WTC11 (cell line): Measurements from ENCODE around the gene TTLL4.

ENCODE experiments used
- ATF6 ChIP-seq: sonication (generic); formaldehyde crosslinking; IDR thresholded peaks from 2 replicates; pipeline ENCODE4 v1.8.1; 2023; ENCODE audit warnings: mild to moderate bottlenecking, missing genetic modification reagents
- CREB1 ChIP-seq: sonication (generic); formaldehyde crosslinking; IDR thresholded peaks from 2 replicates; pipeline ENCODE4 v1.8.0; 2023; ENCODE audit warnings: mild to moderate bottlenecking, missing genetic modification reagents
- CREM ChIP-seq: sonication (generic); formaldehyde crosslinking; IDR thresholded peaks from 2 replicates; pipeline ENCODE4 v1.8.1; 2022; ENCODE audit warnings: mild to moderate bottlenecking, missing genetic modification reagents, moderate library complexity
- CTCF ChIP-seq: fragments of 200-600 bp; IDR thresholded peaks from 2 replicates; pipeline ENCODE4 v1.8.0; 2022; ENCODE audit warnings: antibody characterized with exemption
- KAT7 ChIP-seq: sonication (generic); formaldehyde crosslinking; IDR thresholded peaks from 2 replicates; pipeline ENCODE4 v1.8.1; 2023; ENCODE audit warnings: missing genetic modification reagents, mild to moderate bottlenecking, borderline replicate concordance
- MAX ChIP-seq: sonication (generic); formaldehyde crosslinking; IDR thresholded peaks from 2 replicates; pipeline ENCODE4 v1.8.0; 2022; ENCODE audit warnings: mild to moderate bottlenecking, missing genetic modification reagents
- NFYB ChIP-seq: sonication (generic); formaldehyde crosslinking; conservative IDR thresholded peaks from 2 replicates; pipeline ENCODE4 v1.8.0; 2022; ENCODE audit warnings: low read depth, missing genetic modification reagents
- TEAD4 ChIP-seq: sonication (generic); formaldehyde crosslinking; IDR thresholded peaks from 2 replicates; pipeline ENCODE4 v1.8.0; 2022; ENCODE audit warnings: mild to moderate bottlenecking, missing genetic modification reagents
- USF1 ChIP-seq: sonication (generic); formaldehyde crosslinking; IDR thresholded peaks from 2 replicates; pipeline ENCODE4 v1.8.0; 2022; ENCODE audit warnings: mild to moderate bottlenecking, missing genetic modification reagents
- USF2 ChIP-seq: sonication (generic); formaldehyde crosslinking; IDR thresholded peaks from 2 replicates; pipeline ENCODE4 v1.8.1; 2023; ENCODE audit warnings: mild to moderate bottlenecking, missing genetic modification reagents, moderate library complexity
- ZBTB43 ChIP-seq: sonication (generic); formaldehyde crosslinking; IDR thresholded peaks from 2 replicates; pipeline ENCODE4 v1.8.1; 2023; ENCODE audit warnings: mild to moderate bottlenecking, missing genetic modification reagents
- ZNF121 ChIP-seq: sonication (generic); formaldehyde crosslinking; IDR thresholded peaks from 2 replicates; pipeline ENCODE4 v1.8.0; 2023; ENCODE audit warnings: missing genetic modification reagents
- ZNF317 ChIP-seq: sonication (generic); formaldehyde crosslinking; IDR thresholded peaks from 2 replicates; pipeline ENCODE4 v1.8.1; 2023; ENCODE audit warnings: low read depth, mild to moderate bottlenecking, moderate library complexity, missing genetic modification reagents, borderline replicate concordance

- TF ChIP-seq CTCF (no peak), ZBTB43 (CRISPR knock-in tag) (no peak), CREM (no peak), TEAD4 (CRISPR knock-in tag) (no peak), ATF6 (no peak), KAT7 (CRISPR knock-in tag) (no peak), USF1 (no peak), CREB1 (CRISPR knock-in tag) (no peak), NFYB (CRISPR knock-in tag) (no peak), ZNF317 (no peak), MAX (CRISPR knock-in tag) (no peak), ZNF121 (CRISPR knock-in tag) (no peak), USF2 (CRISPR knock-in tag) (no peak)
These were observed 70.4 kb downstream of the TTLL4 start for GRCh38 chr2:218780851-218781690.
